Trophoblast cell (in vitro differentiated cells and primary cell): ENCODE data around the gene DUS2.
"Not testable (repeated sequence)": the region's sequence is repeated elsewhere in the genome, so short reads cannot be mapped to it uniquely, and the experiment has no call there.

Experiments
- DNase-seq, 2 donors: peaks; one replicate each; pipeline ENCODE4 v3.0.0-alpha.2; 2016
- H2AFZ ChIP-seq: 2 replicates; pipeline ENCODE4 v1.6.1; 2013; ENCODE audit warnings: low read length, moderate library complexity, mild to moderate bottlenecking; ENCODE audit not compliant: insufficient read depth, poor library complexity
- H2AK5ac ChIP-seq: 2 replicates; pipeline ENCODE4 v1.6.1; 2013; ENCODE audit warnings: mild to moderate bottlenecking, low read length
- H2BK120ac ChIP-seq: 2 replicates; pipeline ENCODE4 v1.6.1; 2013; ENCODE audit warnings: low read length, mild to moderate bottlenecking, moderate library complexity; ENCODE audit not compliant: insufficient read depth, poor library complexity
- H2BK12ac ChIP-seq: 2 replicates; pipeline ENCODE4 v1.6.1; 2013; ENCODE audit warnings: mild to moderate bottlenecking, low read length, moderate library complexity
- H2BK5ac ChIP-seq: 2 replicates; pipeline ENCODE4 v1.6.1; 2013; ENCODE audit warnings: low read length, low read depth, moderate library complexity, mild to moderate bottlenecking; ENCODE audit not compliant: poor library complexity
- H3K14ac ChIP-seq: 2 replicates; pipeline ENCODE4 v1.6.1; 2013; ENCODE audit warnings: mild to moderate bottlenecking, low read length
- H3K18ac ChIP-seq: 2 replicates; pipeline ENCODE4 v1.6.1; 2013; ENCODE audit warnings: mild to moderate bottlenecking, low read length
- H3K23ac ChIP-seq: 2 replicates; pipeline ENCODE4 v1.6.1; 2013; ENCODE audit warnings: low read length
- H3K27ac ChIP-seq: 2 replicates; pipeline ENCODE4 v1.5.1; 2013; ENCODE audit warnings: low read depth, mild to moderate bottlenecking, inconsistent platforms, low read length, moderate library complexity
- H3K27me3 ChIP-seq: 2 replicates; pipeline ENCODE4 v1.6.1; 2013; ENCODE audit warnings: inconsistent platforms, mild to moderate bottlenecking, low read length, moderate library complexity; ENCODE audit not compliant: insufficient read depth
- H3K36me3 ChIP-seq, 2 experiments: 1 replicate in 1 of 2; 2 replicates in 1 of 2; pipeline ENCODE4 v1.6.1; 2013; ENCODE audit warnings: low read length in 2 of 2, mild to moderate bottlenecking in 2 of 2, moderate library complexity in 1 of 2; ENCODE audit not compliant: insufficient read depth in 2 of 2, control insufficient read depth in 1 of 2
- H3K4ac ChIP-seq: 2 replicates; pipeline ENCODE4 v1.6.1; 2013; ENCODE audit warnings: low read depth, mild to moderate bottlenecking, low read length, moderate library complexity
- H3K4me1 ChIP-seq, 2 experiments: 1 replicate in 1 of 2; 2 replicates in 1 of 2; pipeline ENCODE4 v1.6.1; 2013; ENCODE audit warnings: low read length in 2 of 2, mild to moderate bottlenecking in 2 of 2, moderate library complexity in 1 of 2; ENCODE audit not compliant: insufficient read depth in 2 of 2, control insufficient read depth in 1 of 2
- H3K4me2 ChIP-seq: 2 replicates; pipeline ENCODE4 v1.6.1; 2013; ENCODE audit warnings: inconsistent platforms, mild to moderate bottlenecking, low read length, moderate library complexity
- H3K4me3 ChIP-seq: 2 replicates; pipeline ENCODE4 v1.5.1; 2013; ENCODE audit warnings: mild to moderate bottlenecking, low read depth, low read length, inconsistent platforms
- H3K79me1 ChIP-seq: one replicate; pipeline ENCODE4 v1.6.1; 2013; ENCODE audit warnings: low read length
- H3K79me2 ChIP-seq: 2 replicates; pipeline ENCODE4 v1.6.1; 2013; ENCODE audit warnings: low read length, mild to moderate bottlenecking; ENCODE audit not compliant: control insufficient read depth, insufficient read depth, poor library complexity
- H3K9ac ChIP-seq: 2 replicates; pipeline ENCODE4 v1.6.1; 2013; ENCODE audit warnings: mild to moderate bottlenecking, low read length
- H3K9me3 ChIP-seq: 2 replicates; pipeline ENCODE4 v1.6.1; 2013; ENCODE audit warnings: low read depth, mild to moderate bottlenecking, control low read depth, inconsistent platforms, low read length; ENCODE audit not compliant: insufficient read depth
- H4K12ac ChIP-seq: 2 replicates; pipeline ENCODE4 v1.6.1; 2013; ENCODE audit warnings: low read depth, mild to moderate bottlenecking, low read length, moderate library complexity
- H4K8ac ChIP-seq: 2 replicates; pipeline ENCODE4 v1.6.1; 2013; ENCODE audit warnings: low read depth, mild to moderate bottlenecking, low read length, moderate library complexity
- H4K91ac ChIP-seq: one replicate; pipeline ENCODE4 v1.6.1; 2013; ENCODE audit warnings: low read depth, mild to moderate bottlenecking, low read length, moderate library complexity
- WGBS: extraction: QIAGEN DNeasy Blood & Tissue Kit; methylation state at CpG from one replicate; pipeline ENCODE4 v1.1.7; 2013; ENCODE audit warnings: missing lambda C conversion rate; ENCODE audit not compliant: insufficient read length, insufficient coverage; ENCODE audit errors: extremely low coverage; 5-methylcytosine and 5-hydroxymethylcytosine counted together

Gene DUS2

DNA sequence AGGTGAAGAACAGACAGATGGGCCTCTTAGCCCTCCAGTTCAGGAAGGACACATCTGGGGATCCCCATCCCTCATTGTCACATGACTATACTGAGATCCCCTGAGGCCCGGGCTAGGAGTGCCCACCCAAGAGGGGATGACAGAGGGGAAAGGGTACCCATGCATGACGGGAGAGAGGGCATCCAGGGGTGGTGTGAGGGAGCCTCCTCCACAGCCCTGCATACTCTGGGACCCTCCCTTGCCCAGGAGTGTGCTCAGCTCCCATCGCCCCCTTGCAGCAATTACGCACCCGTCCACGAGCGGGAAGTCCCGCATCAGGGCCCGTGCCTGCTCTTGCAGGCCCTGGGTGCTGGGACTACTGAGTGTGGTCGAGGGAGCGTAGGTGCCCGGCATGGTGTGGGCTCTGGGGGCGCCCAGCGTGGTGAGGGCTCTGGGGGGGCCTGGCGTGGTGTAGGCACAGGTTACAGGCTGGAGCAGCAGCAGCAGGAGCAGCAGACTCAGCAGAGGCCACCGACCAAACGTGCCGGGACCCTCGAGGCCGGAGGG lies 30.4 kb upstream of the DUS2 start:
- H2BK5ac ChIP-seq: no peak overlapping the region
- H4K91ac ChIP-seq: no peak overlapping the region
- no peaks in the 10 kb centered on the region for H3K9me3 ChIP-seq
- no CpG with 5 or more reads among the region's 20 CpGs for WGBS
- H3K18ac ChIP-seq: no peak overlapping the region
- H3K36me3 ChIP-seq: no peaks in the 10 kb centered on the region
- no peak overlapping the region for H3K4me3 ChIP-seq
- peaks cover 3 to 5% of the 10 kb centered on the region in 2 experiments for H3K4me1 ChIP-seq
- no peak overlapping the region for H2BK120ac ChIP-seq
- no peak for DNase-seq
- H3K23ac ChIP-seq: no peak overlapping the region
- H2BK12ac ChIP-seq: no peak overlapping the region
- H3K27ac ChIP-seq: no peak overlapping the region
- peaks cover 1% of the 10 kb centered on the region for H3K79me2 ChIP-seq
- no peak overlapping the region for H2AK5ac ChIP-seq
- peak overlapping the region; percentile 1 for H4K8ac ChIP-seq
- H2AFZ ChIP-seq: no peak overlapping the region
- H3K4me2 ChIP-seq: no peak overlapping the region
- H3K4ac ChIP-seq: no peak overlapping the region
- no peak overlapping the region for H3K9ac ChIP-seq
- H3K79me1 ChIP-seq: peaks cover 2% of the 10 kb centered on the region
- no peaks in the 10 kb centered on the region for H3K27me3 ChIP-seq
- no peak overlapping the region for H4K12ac ChIP-seq
- H3K14ac ChIP-seq: no peak overlapping the region

GRCh38 chr16:67993207-67994039 lies 29.7 kb upstream of the DUS2 start:
- H4K12ac ChIP-seq: peak overlapping the region; percentile 61
- H3K4me1 ChIP-seq: peaks cover 3 to 5% of the 10 kb centered on the region in 2 experiments
- H3K14ac ChIP-seq: peak overlapping the region; percentile 45
- H4K91ac ChIP-seq: peak overlapping the region; percentile 60
- no peak overlapping the region for H3K9ac ChIP-seq
- H2BK5ac ChIP-seq: no peak overlapping the region
- peak overlapping the region; percentile 82 for H4K8ac ChIP-seq
- peak overlapping the region; percentile 37 for H3K4me2 ChIP-seq
- H2BK12ac ChIP-seq: no peak overlapping the region
- DNase-seq: peak; percentile 61 to 84
- no peak overlapping the region for H3K27ac ChIP-seq
- no peak overlapping the region for H3K23ac ChIP-seq
- no peak overlapping the region for H3K4ac ChIP-seq
- peak overlapping the region; percentile 65 for H2AFZ ChIP-seq
- H3K79me1 ChIP-seq: peaks cover 2% of the 10 kb centered on the region
- H3K27me3 ChIP-seq: no peaks in the 10 kb centered on the region
- no peaks in the 10 kb centered on the region for H3K36me3 ChIP-seq
- peak overlapping the region; percentile 26 for H2BK120ac ChIP-seq
- no peak overlapping the region for H3K4me3 ChIP-seq
- H2AK5ac ChIP-seq: peak overlapping the region; percentile 79
- H3K18ac ChIP-seq: no peak overlapping the region
- peaks cover 1% of the 10 kb centered on the region for H3K79me2 ChIP-seq
- no peaks in the 10 kb centered on the region for H3K9me3 ChIP-seq
- no CpG with 5 or more reads among the region's 39 CpGs for WGBS

- not testable (repeated sequence) for H2AK5ac ChIP-seq, H3K4me3 ChIP-seq, DNase-seq, H2BK12ac ChIP-seq, H3K4me1 ChIP-seq, H3K27ac ChIP-seq, H3K4ac ChIP-seq, H2BK5ac ChIP-seq, H3K9me3 ChIP-seq, H3K36me3 ChIP-seq, H3K23ac ChIP-seq, H2AFZ ChIP-seq, H3K14ac ChIP-seq, H3K9ac ChIP-seq, H3K4me2 ChIP-seq, H3K79me1 ChIP-seq, H3K79me2 ChIP-seq, H4K12ac ChIP-seq, H3K27me3 ChIP-seq, H2BK120ac ChIP-seq, H3K18ac ChIP-seq
- H4K8ac ChIP-seq: peak overlapping the region; percentile 82
- no CpG with 5 or more reads among the region's 6 CpGs for WGBS
- peak overlapping the region; percentile 60 for H4K91ac ChIP-seq
These were observed 29.1 kb upstream of the DUS2 start for GRCh38 chr16:67994040-67994408.

GRCh38 chr16:67995423-67995822 lies 27.7 kb upstream of the DUS2 start:
- Histone ChIP-seq H3K4me1 (peaks cover 3 to 5% of the 10 kb centered on the region in 2 experiments), H3K27ac (no peak overlapping the region), H3K79me2 (peaks cover 1% of the 10 kb centered on the region), H4K8ac (no peak overlapping the region), H3K4me2 (no peak overlapping the region), H3K9me3 (no peaks in the 10 kb centered on the region), H3K14ac (no peak overlapping the region), H3K18ac (no peak overlapping the region), H2BK12ac (no peak overlapping the region), H2AK5ac (no peak overlapping the region), H4K12ac (no peak overlapping the region), H3K9ac (no peak overlapping the region), H3K4ac (no peak overlapping the region), H2BK5ac (no peak overlapping the region), H3K27me3 (no peaks in the 10 kb centered on the region), H3K79me1 (peaks cover 2% of the 10 kb centered on the region), H4K91ac (no peak overlapping the region), H2AFZ (no peak overlapping the region), H2BK120ac (no peak overlapping the region), H3K23ac (no peak overlapping the region), H3K36me3 (no peaks in the 10 kb centered on the region), H3K4me3 (no peak overlapping the region)
- DNase-seq: no peak
- no CpG with 5 or more reads among the region's 5 CpGs for WGBS
